Measurements from ENCODE around the gene PPFIA3. TPM values are rescaled to one million over a fixed set of nuclear protein-coding genes. Genes with fewer than 3 reads are reported as not detected.

PPFIA3 gene
- total and polyA plus RNA-seq, 9 donors: 0.55 to 6.1 (median 3.2) TPM

DNA sequence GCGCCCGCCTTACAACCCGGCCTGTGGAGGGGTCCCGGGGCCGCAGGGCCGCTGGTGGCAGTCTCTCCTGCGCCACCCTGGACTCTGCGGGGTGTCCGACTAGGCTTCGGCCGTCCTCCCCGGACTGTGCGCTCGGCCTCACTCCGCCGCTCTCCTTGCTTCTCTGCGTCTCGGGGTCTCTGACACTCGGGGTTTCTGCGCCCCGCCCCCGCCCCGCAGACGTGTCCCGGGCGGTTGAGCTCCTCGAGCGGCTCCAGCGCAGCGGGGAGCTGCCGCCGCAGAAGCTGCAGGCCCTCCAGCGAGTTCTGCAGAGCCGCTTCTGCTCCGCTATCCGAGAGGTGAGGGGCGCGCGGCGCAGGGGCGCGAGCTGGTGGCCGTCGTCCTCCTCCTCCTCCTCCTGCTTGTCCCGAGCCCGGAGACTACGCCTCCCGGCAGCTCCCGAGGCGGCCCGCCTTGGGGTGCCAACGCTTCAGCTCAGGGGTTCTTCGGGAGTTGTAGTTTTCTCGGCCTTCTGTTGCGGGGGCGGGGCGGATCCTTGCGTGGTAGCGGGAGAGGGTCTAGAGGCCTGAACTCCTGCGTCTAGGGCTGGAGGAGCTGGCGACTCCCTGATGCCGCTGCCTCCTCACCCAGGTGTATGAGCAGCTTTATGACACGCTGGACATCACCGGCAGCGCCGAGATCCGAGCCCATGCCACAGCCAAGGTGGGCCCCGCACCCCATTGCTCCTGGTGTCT is 4.5 kb upstream of the PPFIA3 start:
- Histone ChIP-seq H3K4me3 (peak overlapping the region; percentile 67), H3K27ac (peak overlapping the region in 1 of 2 donors; percentile 65), H3K27me3 (no peaks in the 10 kb centered on the region), H3K36me3 (no peaks in the 10 kb centered on the region), H3K9me3 (no peaks in the 10 kb centered on the region), H3K4me1 (ENCODE audit: insufficient read depth) (peaks cover 19% of the 10 kb centered on the region)
- intact Hi-C loops (cut with DNase I): no loop called here
- 7 to 11% (median 11%) methylated on average over 44 to 68 of the region's 68 CpGs for WGBS, 3 donors
- TF ChIP-seq POLR2A (IDR thresholded peaks at IDR 0.05): no peak
- TF ChIP-seq, protein P1, sequence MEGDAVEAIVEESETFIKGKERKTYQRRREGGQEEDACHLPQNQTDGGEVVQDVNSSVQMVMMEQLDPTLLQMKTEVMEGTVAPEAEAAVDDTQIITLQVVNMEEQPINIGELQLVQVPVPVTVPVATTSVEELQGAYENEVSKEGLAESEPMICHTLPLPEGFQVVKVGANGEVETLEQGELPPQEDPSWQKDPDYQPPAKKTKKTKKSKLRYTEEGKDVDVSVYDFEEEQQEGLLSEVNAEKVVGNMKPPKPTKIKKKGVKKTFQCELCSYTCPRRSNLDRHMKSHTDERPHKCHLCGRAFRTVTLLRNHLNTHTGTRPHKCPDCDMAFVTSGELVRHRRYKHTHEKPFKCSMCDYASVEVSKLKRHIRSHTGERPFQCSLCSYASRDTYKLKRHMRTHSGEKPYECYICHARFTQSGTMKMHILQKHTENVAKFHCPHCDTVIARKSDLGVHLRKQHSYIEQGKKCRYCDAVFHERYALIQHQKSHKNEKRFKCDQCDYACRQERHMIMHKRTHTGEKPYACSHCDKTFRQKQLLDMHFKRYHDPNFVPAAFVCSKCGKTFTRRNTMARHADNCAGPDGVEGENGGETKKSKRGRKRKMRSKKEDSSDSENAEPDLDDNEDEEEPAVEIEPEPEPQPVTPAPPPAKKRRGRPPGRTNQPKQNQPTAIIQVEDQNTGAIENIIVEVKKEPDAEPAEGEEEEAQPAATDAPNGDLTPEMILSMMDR (IDR thresholded peaks at IDR 0.05): no peak
- TF ChIP-seq EP300 (IDR thresholded peaks at IDR 0.05): no peak
- peak; percentile 60 to 80 (median 68) for DNase-seq

DNA sequence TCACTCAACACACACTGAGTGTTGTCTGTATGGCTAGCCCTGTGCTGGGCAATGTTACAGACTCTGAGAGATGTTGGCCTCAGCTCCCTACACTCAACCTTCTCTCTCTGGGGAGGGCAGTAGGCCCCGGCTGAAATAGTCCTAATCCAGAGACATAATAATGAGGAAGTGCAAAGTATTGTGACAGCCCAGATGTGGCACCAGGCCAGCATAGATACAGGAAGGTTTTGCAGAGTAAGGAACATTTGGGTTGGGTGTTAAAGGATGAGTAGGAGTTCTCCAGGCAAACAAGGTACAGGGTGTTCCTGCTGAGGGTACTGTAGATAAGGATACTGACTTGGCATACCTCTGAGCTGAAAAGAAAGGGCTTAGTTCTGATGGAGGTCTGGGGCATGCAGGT is 2.8 kb upstream of the PPFIA3 start:
- 43 to 46% (median 43%) methylated on average over 1 of the region's 1 CpG for WGBS, 3 donors
- TF ChIP-seq POLR2A (IDR thresholded peaks at IDR 0.05): no peak
- H3K9me3 ChIP-seq: no peaks in the 10 kb centered on the region
- H3K27me3 ChIP-seq: no peaks in the 10 kb centered on the region
- H3K36me3 ChIP-seq: no peaks in the 10 kb centered on the region
- intact Hi-C loops (cut with DNase I): no loop called here
- no peak overlapping the region for H3K27ac ChIP-seq
- DNase-seq: no peak
- H3K4me1 ChIP-seq (ENCODE audit: insufficient read depth): peaks cover 20% of the 10 kb centered on the region
- no peak overlapping the region for H3K4me3 ChIP-seq

DNA sequence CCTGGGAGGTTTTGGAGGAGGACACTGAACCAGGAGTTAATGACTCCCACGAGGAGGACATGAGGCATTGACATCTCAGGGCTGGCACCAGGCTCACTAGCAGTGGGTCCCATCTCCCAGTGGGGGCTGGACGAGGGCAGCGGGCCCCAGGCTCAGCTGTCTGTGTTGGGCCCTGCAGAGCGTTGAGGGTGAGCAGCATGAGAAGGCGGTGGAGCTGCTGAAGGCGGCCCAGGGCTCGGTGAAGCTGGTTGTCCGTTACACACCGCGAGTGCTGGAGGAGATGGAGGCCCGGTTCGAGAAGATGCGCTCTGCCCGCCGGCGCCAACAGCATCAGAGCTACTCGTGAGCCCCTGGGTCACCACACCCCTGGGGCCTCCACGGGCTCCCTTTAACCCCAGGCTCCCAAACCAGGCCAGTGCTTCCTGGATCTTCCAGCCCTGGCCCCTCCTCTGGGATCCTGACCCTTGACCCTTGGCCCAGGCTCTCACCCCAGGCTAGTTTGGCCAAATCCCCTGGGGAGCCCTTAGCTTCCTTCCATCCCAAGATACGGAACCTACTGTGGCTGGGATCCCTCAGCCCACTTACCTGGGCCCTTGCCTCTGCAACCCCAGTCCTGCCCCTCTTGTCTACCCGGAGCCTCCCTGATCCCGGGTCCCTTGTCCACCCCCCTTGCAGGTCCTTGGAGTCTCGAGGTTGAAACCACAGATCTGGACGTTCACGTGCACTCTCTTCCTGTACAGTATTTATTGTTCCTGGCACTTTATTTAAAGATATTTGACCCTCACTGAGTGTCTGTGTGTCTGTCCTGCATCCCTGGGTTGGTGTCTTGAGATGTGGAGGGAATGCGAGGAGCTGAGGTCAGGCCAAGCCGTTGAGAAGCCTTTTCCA is 1.4 kb upstream of the PPFIA3 start:
- peak in 3 of 5 donors; percentile 51 to 55 (median 51) for DNase-seq
- intact Hi-C loops (cut with DNase I): no loop called here

DNA sequence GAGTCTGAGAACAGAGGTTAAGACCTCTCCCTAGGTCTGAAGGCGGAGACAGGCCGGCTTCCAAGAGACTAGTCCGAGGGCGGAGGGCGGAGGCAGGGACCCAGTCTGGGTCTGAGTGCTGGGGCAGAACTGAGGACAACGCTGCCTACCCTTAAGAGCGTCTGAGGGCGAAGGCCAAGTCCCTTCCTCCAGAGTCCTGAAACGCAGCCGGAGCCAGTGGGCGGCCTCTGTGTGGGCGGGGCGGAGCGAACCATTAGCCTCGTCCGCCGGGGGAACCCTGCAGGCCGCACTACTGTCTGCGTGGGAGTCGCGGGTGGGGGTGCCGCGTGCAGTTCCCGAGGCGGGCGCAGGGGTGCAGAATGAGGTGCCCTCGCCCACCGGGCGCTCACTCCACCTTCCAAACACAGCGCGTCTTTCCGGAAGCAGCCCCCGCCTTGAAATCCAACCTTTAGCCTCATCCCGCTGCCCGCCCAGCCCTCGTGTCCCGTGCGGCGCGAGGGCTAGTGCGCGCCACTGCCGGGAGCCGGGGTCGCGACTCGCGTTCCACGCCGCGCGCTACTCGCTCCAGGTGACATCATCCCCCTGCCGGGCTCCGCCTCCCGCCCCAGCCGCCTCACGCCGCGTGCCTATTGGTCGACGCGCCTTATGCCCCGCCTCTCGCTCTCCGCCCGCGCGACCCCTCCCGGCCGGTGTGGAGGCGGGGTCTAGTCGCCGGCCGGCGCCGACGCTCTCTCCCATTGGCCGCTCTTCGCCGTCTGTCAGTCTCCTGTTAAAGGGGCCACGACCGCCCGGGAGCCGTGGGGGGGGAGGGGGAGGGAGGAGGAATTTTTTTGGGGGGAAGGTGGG is 556 bp upstream of the PPFIA3 start, which contains the start of gene C19orf73:
Gene C19orf73 (minus strand): TSS at position 579 of the 846 bp plus-strand sequence. CDS start 121 bp downstream, at position 458.
- intact Hi-C loops (cut with DNase I): no loop called here
- TF ChIP-seq, protein P1 (IDR thresholded peaks at IDR 0.05): peak in 2 of 3 donors; percentile 31 to 45
- no peak for TF ChIP-seq EP300 (IDR thresholded peaks at IDR 0.05)
- TF ChIP-seq POLR2A (IDR thresholded peaks at IDR 0.05): peak; percentile 58
- Histone ChIP-seq H3K4me1 (ENCODE audit: insufficient read depth) (peaks cover 18% of the 10 kb centered on the region), H3K9me3 (no peaks in the 10 kb centered on the region), H3K27ac (peak within 1 kb of the TSS; percentile 66 to 67), H3K27me3 (no peaks in the 10 kb centered on the region), H3K36me3 (no peaks in the 10 kb centered on the region), H3K4me3 (peak within 1 kb of the TSS; percentile 54)
- 1 to 2% (median 2%) methylated on average over 48 to 85 of the region's 85 CpGs for WGBS, 3 donors
- peak; percentile 93 to 96 (median 94) for DNase-seq

More for the DNA sequence above, 1.4 kb upstream of the PPFIA3 start:
- TF ChIP-seq, protein P1 (IDR thresholded peaks at IDR 0.05): no peak
- no peak for TF ChIP-seq EP300 (IDR thresholded peaks at IDR 0.05)
- TF ChIP-seq POLR2A (IDR thresholded peaks at IDR 0.05): no peak
- Histone ChIP-seq H3K4me3 (peak overlapping the region; percentile 54), H3K36me3 (no peaks in the 10 kb centered on the region), H3K9me3 (no peaks in the 10 kb centered on the region), H3K4me1 (ENCODE audit: insufficient read depth) (peaks cover 20% of the 10 kb centered on the region), H3K27ac (peak overlapping the region; percentile 66 to 67), H3K27me3 (no peaks in the 10 kb centered on the region)
- WGBS, 3 donors: 52 to 64% (median 64%) methylated on average over 19 to 26 of the region's 26 CpGs
